ENCODE data around the gene SDK2. TPM values are rescaled to one million over a fixed set of nuclear protein-coding genes. Genes with fewer than 3 reads are reported as not detected.

The SDK2 gene
- total RNA-seq, 1 donor = under 0.01 TPM

DNA sequence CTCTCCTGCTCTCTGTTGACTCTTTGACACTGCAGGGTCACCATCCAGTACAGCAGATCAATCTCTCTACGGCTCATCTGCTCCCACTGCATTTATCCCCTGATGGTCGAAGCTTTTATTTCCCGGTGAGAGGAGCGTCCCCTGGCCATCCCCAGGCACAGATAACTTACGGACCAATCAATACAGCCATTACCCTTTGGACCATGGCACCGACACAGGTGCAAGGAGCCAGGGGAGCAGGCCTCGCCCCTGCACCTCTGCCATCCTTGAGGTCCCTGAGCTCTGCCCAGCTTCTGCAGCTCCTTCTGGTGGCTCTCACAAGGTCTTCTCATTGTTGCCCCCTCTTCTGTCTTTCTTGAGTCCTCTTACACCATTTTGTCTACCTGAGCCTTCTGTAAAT is 115.6 kb downstream of the SDK2 start:
- no peaks in the 10 kb centered on the region for H3K4me1 ChIP-seq (ENCODE audit: insufficient read depth, low read length)
- H3K4me3 ChIP-seq (ENCODE audit: insufficient read depth, low read length) = no peak overlapping the region
- H2AFZ ChIP-seq (ENCODE audit: low read length) = no peak overlapping the region
- H3K4me2 ChIP-seq (ENCODE audit: insufficient read depth, low read length) = no peak overlapping the region
- TF ChIP-seq, protein P1, sequence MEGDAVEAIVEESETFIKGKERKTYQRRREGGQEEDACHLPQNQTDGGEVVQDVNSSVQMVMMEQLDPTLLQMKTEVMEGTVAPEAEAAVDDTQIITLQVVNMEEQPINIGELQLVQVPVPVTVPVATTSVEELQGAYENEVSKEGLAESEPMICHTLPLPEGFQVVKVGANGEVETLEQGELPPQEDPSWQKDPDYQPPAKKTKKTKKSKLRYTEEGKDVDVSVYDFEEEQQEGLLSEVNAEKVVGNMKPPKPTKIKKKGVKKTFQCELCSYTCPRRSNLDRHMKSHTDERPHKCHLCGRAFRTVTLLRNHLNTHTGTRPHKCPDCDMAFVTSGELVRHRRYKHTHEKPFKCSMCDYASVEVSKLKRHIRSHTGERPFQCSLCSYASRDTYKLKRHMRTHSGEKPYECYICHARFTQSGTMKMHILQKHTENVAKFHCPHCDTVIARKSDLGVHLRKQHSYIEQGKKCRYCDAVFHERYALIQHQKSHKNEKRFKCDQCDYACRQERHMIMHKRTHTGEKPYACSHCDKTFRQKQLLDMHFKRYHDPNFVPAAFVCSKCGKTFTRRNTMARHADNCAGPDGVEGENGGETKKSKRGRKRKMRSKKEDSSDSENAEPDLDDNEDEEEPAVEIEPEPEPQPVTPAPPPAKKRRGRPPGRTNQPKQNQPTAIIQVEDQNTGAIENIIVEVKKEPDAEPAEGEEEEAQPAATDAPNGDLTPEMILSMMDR (IDR thresholded peaks at IDR 0.05; ENCODE audit: extremely low read depth, low read depth, low read length) = no peak
- no peaks in the 10 kb centered on the region for H3K79me2 ChIP-seq (ENCODE audit: insufficient read depth, low read length)
- H3K36me3 ChIP-seq (ENCODE audit: insufficient read depth, low read length) = no peaks in the 10 kb centered on the region
- H4K20me1 ChIP-seq (ENCODE audit: insufficient read depth, low read length) = no peaks in the 10 kb centered on the region
- peak; percentile 74 for DNase-seq (ENCODE audit: insufficient read length, low spot score, missing footprints)
- no peak overlapping the region for H3K27ac ChIP-seq (ENCODE audit: low read depth, low read length)
- H3K9me3 ChIP-seq (ENCODE audit: low read depth, low read length) = no peaks in the 10 kb centered on the region
- H3K27me3 ChIP-seq (ENCODE audit: insufficient read depth, low read length) = no peaks in the 10 kb centered on the region

DNA sequence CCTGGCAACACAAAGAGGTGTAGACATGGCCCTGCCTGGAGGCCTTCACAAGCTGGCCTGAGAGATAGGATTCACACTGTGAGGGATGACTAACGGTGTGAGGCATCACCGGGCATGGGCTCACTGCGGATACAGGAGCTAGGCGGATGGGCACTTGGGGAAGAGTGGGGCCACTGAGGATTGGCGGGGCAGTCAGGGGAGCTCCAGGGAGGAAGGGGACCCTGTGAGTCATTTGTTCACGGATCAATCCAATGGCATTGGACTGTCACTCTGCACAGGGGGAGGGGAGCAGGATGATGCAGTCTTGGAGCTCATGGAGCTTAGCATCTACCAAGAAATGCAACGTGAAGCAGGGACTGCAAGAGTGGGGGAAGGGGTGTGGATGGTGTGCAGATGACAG is 117.3 kb downstream of the SDK2 start:
- Histone ChIP-seq H3K27me3 (ENCODE audit: insufficient read depth, low read length) (no peaks in the 10 kb centered on the region), H3K36me3 (ENCODE audit: insufficient read depth, low read length) (no peaks in the 10 kb centered on the region), H3K4me2 (ENCODE audit: insufficient read depth, low read length) (no peak overlapping the region), H2AFZ (ENCODE audit: low read length) (no peak overlapping the region), H4K20me1 (ENCODE audit: insufficient read depth, low read length) (no peaks in the 10 kb centered on the region), H3K9me3 (ENCODE audit: low read depth, low read length) (no peaks in the 10 kb centered on the region), H3K79me2 (ENCODE audit: insufficient read depth, low read length) (no peaks in the 10 kb centered on the region), H3K4me3 (ENCODE audit: insufficient read depth, low read length) (no peak overlapping the region), H3K27ac (ENCODE audit: low read depth, low read length) (no peak overlapping the region), H3K4me1 (ENCODE audit: insufficient read depth, low read length) (no peaks in the 10 kb centered on the region)
- DNase-seq (ENCODE audit: insufficient read length, low spot score, missing footprints) = peak; percentile 61
- TF ChIP-seq, protein P1 (IDR thresholded peaks at IDR 0.05; ENCODE audit: extremely low read depth, low read depth, low read length) = no peak

DNA sequence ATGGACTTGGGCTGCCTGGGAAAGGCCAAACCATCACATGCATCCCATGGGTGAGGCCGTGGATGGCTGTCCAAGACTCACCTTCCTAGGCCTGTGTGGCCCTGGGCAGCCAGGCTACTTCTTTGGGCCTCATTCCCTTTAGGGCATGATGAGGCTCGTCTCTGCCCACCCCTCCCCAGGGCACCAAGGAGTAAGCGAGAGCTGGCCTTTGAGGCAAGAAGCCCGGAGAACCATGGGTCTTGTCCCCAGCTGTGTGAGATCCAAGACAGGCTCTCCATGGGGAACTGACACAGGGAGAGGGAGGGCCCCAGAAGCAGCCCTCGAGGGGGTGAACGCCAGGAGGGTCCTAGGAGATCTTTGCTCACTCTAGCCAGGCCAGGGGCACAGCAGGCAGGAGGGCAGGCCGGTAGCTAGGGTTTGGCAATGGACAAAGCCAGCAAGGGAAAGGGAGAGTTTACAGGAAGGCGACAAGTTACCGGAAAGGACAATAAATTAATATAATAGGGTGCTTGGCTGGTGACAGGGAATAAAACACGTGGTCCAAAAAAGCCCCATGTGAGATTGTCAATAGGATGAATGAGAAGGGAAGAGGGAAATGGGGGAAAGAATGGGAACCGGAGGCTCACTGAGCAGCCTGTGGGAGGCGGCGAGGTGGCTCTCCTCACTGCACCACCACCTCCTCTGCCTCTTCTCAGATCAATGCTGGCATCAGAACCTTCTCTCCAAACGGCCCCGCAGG is 119.1 kb downstream of the SDK2 start:
- Histone ChIP-seq H3K4me1 (ENCODE audit: insufficient read depth, low read length) (no peaks in the 10 kb centered on the region), H3K27me3 (ENCODE audit: insufficient read depth, low read length) (no peaks in the 10 kb centered on the region), H4K20me1 (ENCODE audit: insufficient read depth, low read length) (no peaks in the 10 kb centered on the region), H3K79me2 (ENCODE audit: insufficient read depth, low read length) (no peaks in the 10 kb centered on the region), H3K27ac (ENCODE audit: low read depth, low read length) (no peak overlapping the region), H3K4me3 (ENCODE audit: insufficient read depth, low read length) (no peak overlapping the region), H2AFZ (ENCODE audit: low read length) (no peak overlapping the region), H3K9me3 (ENCODE audit: low read depth, low read length) (no peaks in the 10 kb centered on the region), H3K4me2 (ENCODE audit: insufficient read depth, low read length) (no peak overlapping the region), H3K36me3 (ENCODE audit: insufficient read depth, low read length) (no peaks in the 10 kb centered on the region)
- DNase-seq (ENCODE audit: insufficient read length, low spot score, missing footprints) = peak; percentile 47
- TF ChIP-seq, protein P1 (IDR thresholded peaks at IDR 0.05; ENCODE audit: extremely low read depth, low read depth, low read length) = no peak

DNA sequence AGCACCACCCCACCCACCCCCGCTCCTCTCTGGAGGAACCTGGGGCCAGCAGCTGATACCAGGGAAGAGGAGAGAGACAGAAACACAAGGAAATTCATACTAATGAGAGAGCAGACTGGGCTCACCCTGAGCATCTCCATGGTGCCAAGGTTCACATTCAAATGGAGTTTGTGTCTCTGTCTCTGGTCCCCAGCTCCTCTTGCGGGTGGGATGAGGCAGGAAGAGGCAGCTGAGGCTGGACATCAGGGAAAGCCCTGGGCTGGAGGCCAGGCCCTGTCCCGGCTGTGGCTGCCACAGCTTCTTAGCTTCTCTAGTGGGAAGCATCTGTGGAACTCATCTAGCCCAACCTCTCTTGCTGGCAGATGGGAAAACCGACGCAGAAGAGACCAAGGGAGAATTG is 121.5 kb downstream of the SDK2 start:
- no peaks in the 10 kb centered on the region for H3K4me1 ChIP-seq (ENCODE audit: insufficient read depth, low read length)
- no peaks in the 10 kb centered on the region for H3K79me2 ChIP-seq (ENCODE audit: insufficient read depth, low read length)
- H3K4me2 ChIP-seq (ENCODE audit: insufficient read depth, low read length) = no peak overlapping the region
- H3K9me3 ChIP-seq (ENCODE audit: low read depth, low read length) = no peaks in the 10 kb centered on the region
- TF ChIP-seq, protein P1 (IDR thresholded peaks at IDR 0.05; ENCODE audit: extremely low read depth, low read depth, low read length) = no peak
- H2AFZ ChIP-seq (ENCODE audit: low read length) = no peak overlapping the region
- no peak overlapping the region for H3K27ac ChIP-seq (ENCODE audit: low read depth, low read length)
- no peaks in the 10 kb centered on the region for H3K27me3 ChIP-seq (ENCODE audit: insufficient read depth, low read length)
- DNase-seq (ENCODE audit: insufficient read length, low spot score, missing footprints) = peak; percentile 71
- no peaks in the 10 kb centered on the region for H4K20me1 ChIP-seq (ENCODE audit: insufficient read depth, low read length)
- no peak overlapping the region for H3K4me3 ChIP-seq (ENCODE audit: insufficient read depth, low read length)
- no peaks in the 10 kb centered on the region for H3K36me3 ChIP-seq (ENCODE audit: insufficient read depth, low read length)
